Fibroblast of lung (primary cell): ENCODE data around the gene CHURC1. TPM values are rescaled to one million over a fixed set of nuclear protein-coding genes. Genes with fewer than 3 reads are reported as not detected.

ENCODE experiments used
- DNase-seq, 2 donors: peaks; one replicate each; pipeline versions ENCODE4 v3.0.0 to v3.0.0-alpha.2; 2010; ENCODE audit warnings: low read depth in 2 of 2
- H2AFZ ChIP-seq: 2 replicates; pipeline ENCODE4 v1.5.1; 2012; ENCODE audit warnings: low read length, control low read depth, inconsistent platforms
- H3K27ac ChIP-seq: 2 replicates; pipeline ENCODE4 v1.5.1; 2011; ENCODE audit warnings: low read length, control low read depth; ENCODE audit not compliant: insufficient read depth
- H3K27me3 ChIP-seq: 2 replicates; pipeline ENCODE4 v1.5.1; 2011; ENCODE audit warnings: mild to moderate bottlenecking, low read length; ENCODE audit not compliant: control insufficient read depth, insufficient read depth
- H3K36me3 ChIP-seq: 2 replicates; pipeline ENCODE4 v1.5.1; 2011; ENCODE audit warnings: low read length; ENCODE audit not compliant: control insufficient read depth, insufficient read depth
- H3K4me1 ChIP-seq: 2 replicates; pipeline ENCODE4 v1.5.1; 2011; ENCODE audit warnings: low read length; ENCODE audit not compliant: control insufficient read depth, insufficient read depth; ENCODE audit errors: extremely low read depth
- H3K4me2 ChIP-seq: 2 replicates; pipeline ENCODE4 v1.5.1; 2011; ENCODE audit warnings: low read length, control low read depth; ENCODE audit not compliant: insufficient read depth; ENCODE audit errors: extremely low read depth
- H3K4me3 ChIP-seq, 4 experiments: fragments of 200-600 bp in 1 of 4; sonication (generic) in 1 of 4; replicated peaks in 1 of 4; 2 replicates each; pipeline ENCODE4 v1.5.1; 2011 to 2016; ENCODE audit warnings: low read length in 4 of 4, low read depth in 3 of 4, mild to moderate bottlenecking in 3 of 4, control low read depth in 2 of 4, inconsistent platforms in 1 of 4, mixed read lengths in 1 of 4; ENCODE audit not compliant: insufficient read depth in 1 of 4; ENCODE audit errors: control extremely low read depth in 1 of 4
- H3K79me2 ChIP-seq: 2 replicates; pipeline ENCODE4 v1.5.1; 2012; ENCODE audit warnings: mild to moderate bottlenecking, low read length, inconsistent platforms; ENCODE audit not compliant: control insufficient read depth, insufficient read depth
- H3K9ac ChIP-seq: 2 replicates; pipeline ENCODE4 v1.5.1; 2011; ENCODE audit warnings: mild to moderate bottlenecking, low read length, control low read depth; ENCODE audit not compliant: insufficient read depth
- H3K9me3 ChIP-seq: 2 replicates; pipeline ENCODE4 v1.5.1; 2012; ENCODE audit warnings: low read depth, low read length; ENCODE audit not compliant: control insufficient read depth, insufficient read depth
- H4K20me1 ChIP-seq: 2 replicates; pipeline ENCODE4 v1.5.1; 2011; ENCODE audit warnings: low read length; ENCODE audit not compliant: control insufficient read depth, insufficient read depth; ENCODE audit errors: extremely low read depth
- EZH2 ChIP-seq: IDR thresholded peaks from 2 replicates; pipeline ENCODE4 v1.5.1; 2012; ENCODE audit warnings: low read length, control low read depth, mild to moderate bottlenecking; ENCODE audit errors: missing control alignments
- polyA plus RNA-seq, 2 donors: library from polyadenylated mRNA; depleted of rRNA in 1 of 2; stranded (reverse) in 1 of 2; unstranded in 1 of 2; fragments of >200 nt; gene quantifications; 2 replicates each; pipeline ENCODE4 v1.2.1, GENCODE V29; 2011 to 2012; ENCODE audit warnings: missing spikeins in 1 of 2
- total RNA-seq: library from RNA; depleted of rRNA; stranded (reverse); fragments of >200 nt; gene quantifications from 2 replicates; pipeline ENCODE4 v1.2.1, GENCODE V29; 2014
- TF ChIP-seq, protein P1 (sequence below), 2 donors: IDR thresholded peaks in 1 of 2; conservative IDR thresholded peaks in 1 of 2; 1 replicate in 1 of 2; 2 replicates in 1 of 2; pipeline ENCODE4 v1.5.1; 2011 to 2012; ENCODE audit warnings: low read length in 2 of 2, control low read depth in 1 of 2, inconsistent platforms in 1 of 2, low read depth in 1 of 2, mild to moderate bottlenecking in 1 of 2

The CHURC1 gene
- total and polyA plus RNA-seq, 2 donors (not counting 1 experiment from before 2014, with no cell fraction given): 38.6 to 89.5 TPM

DNA sequence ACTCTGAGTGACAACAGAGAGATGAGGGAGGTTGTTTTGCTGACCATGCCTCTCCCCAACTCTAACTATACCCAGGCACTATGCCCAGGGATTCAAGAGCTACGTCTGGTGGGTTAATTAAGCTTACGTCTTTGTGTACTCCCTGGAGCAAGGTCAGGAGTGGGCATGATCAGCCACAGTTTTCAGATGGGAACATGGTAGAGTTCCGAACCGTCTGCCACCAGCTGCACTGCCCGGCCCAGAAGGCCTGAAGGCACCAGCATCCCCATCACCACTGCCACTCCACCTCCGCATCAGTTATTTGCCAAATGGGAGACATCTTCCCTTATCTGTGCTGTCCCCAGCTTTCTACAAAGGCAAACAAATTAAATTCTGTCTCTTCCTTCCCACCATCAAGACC, 39.4 kb downstream of the CHURC1 start:
- DNase-seq: no peak
- H3K9me3 ChIP-seq: no peaks in the 10 kb centered on the region
- H4K20me1 ChIP-seq: peaks cover 1% of the 10 kb centered on the region
- no peak overlapping the region for H3K27ac ChIP-seq
- no peaks in the 10 kb centered on the region for H3K36me3 ChIP-seq
- no peak overlapping the region for H3K9ac ChIP-seq
- no peak overlapping the region for H3K4me2 ChIP-seq
- H2AFZ ChIP-seq: no peak overlapping the region
- H3K27me3 ChIP-seq: no peaks in the 10 kb centered on the region
- TF ChIP-seq, protein P1, sequence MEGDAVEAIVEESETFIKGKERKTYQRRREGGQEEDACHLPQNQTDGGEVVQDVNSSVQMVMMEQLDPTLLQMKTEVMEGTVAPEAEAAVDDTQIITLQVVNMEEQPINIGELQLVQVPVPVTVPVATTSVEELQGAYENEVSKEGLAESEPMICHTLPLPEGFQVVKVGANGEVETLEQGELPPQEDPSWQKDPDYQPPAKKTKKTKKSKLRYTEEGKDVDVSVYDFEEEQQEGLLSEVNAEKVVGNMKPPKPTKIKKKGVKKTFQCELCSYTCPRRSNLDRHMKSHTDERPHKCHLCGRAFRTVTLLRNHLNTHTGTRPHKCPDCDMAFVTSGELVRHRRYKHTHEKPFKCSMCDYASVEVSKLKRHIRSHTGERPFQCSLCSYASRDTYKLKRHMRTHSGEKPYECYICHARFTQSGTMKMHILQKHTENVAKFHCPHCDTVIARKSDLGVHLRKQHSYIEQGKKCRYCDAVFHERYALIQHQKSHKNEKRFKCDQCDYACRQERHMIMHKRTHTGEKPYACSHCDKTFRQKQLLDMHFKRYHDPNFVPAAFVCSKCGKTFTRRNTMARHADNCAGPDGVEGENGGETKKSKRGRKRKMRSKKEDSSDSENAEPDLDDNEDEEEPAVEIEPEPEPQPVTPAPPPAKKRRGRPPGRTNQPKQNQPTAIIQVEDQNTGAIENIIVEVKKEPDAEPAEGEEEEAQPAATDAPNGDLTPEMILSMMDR (conservative IDR thresholded peaks at IDR 0.05 in 1 of 2, IDR thresholded peaks at IDR 0.05 in 1 of 2; ENCODE audit: low read depth in 1 of 2, low read length in 2 of 2): no peak
- TF ChIP-seq EZH2: no peak
- no peaks in the 10 kb centered on the region for H3K4me1 ChIP-seq
- H3K79me2 ChIP-seq: no peaks in the 10 kb centered on the region
- no peak overlapping the region for H3K4me3 ChIP-seq

DNA sequence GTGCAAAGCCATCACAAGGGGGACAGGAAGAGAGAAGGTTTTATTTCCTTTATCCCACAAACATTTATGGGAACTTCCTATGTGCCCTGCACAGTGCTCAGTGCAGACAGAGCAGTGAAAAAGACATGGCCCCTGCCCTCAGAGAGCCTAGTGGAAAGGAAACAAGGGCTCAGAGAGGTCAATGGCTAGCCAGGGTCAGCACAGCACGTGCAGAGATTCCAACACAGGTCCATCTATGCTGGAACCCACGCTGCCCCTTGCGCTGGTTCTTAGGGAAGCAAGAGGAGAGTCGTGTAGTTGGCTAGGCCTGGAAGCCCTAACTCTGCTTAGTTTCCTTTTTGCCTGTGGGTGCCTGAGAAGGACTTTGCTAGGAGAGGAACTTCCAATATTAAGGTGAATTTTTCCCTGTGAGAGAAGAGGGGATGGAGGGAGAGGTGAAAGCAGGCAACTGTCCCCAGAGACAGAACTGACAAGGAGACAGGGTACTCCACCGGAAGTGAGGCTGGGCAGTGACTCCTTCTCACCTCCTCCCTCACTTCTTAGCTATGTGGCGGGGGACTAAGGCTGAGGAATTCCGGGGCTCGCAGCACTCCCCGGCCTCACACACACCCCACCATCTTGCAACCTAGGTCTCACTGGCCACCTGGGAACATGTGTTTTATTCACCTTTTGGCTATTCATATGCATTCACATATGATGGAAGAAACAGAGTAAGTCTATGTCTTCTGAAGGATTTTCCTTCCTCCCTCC, 40.4 kb downstream of the CHURC1 start:
- no peaks in the 10 kb centered on the region for H3K9me3 ChIP-seq
- H4K20me1 ChIP-seq: peaks cover 1% of the 10 kb centered on the region
- no peaks in the 10 kb centered on the region for H3K27me3 ChIP-seq
- no peak overlapping the region for H3K9ac ChIP-seq
- no peak for TF ChIP-seq EZH2
- TF ChIP-seq, protein P1 (conservative IDR thresholded peaks at IDR 0.05 in 1 of 2, IDR thresholded peaks at IDR 0.05 in 1 of 2; ENCODE audit: low read depth in 1 of 2, low read length in 2 of 2): no peak
- H3K4me2 ChIP-seq: no peak overlapping the region
- H3K4me3 ChIP-seq: no peak overlapping the region
- no peaks in the 10 kb centered on the region for H3K79me2 ChIP-seq
- no peak overlapping the region for H2AFZ ChIP-seq
- no peaks in the 10 kb centered on the region for H3K36me3 ChIP-seq
- DNase-seq: no peak
- H3K4me1 ChIP-seq: no peaks in the 10 kb centered on the region
- no peak overlapping the region for H3K27ac ChIP-seq

DNA sequence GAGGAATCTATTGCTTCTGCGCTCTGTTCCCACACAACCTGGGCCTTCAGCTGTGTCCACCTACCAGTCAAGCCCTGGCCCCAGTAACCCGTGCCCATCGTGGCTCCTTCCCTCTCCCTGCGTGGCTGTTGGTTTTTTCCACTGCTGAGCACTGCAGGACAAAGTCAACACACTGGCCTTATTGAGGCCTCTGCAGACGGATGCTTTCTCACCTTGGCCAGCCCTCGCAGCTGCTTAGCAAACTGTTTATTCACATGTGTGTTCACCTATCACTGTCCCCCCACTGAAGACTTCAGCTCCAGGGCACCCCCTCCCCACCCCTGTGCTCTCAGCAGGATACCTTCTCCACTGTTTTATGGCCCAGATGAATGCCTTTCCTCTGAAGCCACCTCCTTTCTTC, 41.0 kb downstream of the CHURC1 start:
- H3K27ac ChIP-seq: no peak overlapping the region
- no peak for DNase-seq
- no peak overlapping the region for H3K4me2 ChIP-seq
- H2AFZ ChIP-seq: no peak overlapping the region
- H3K79me2 ChIP-seq: no peaks in the 10 kb centered on the region
- H3K36me3 ChIP-seq: no peaks in the 10 kb centered on the region
- no peaks in the 10 kb centered on the region for H3K27me3 ChIP-seq
- H3K4me1 ChIP-seq: no peaks in the 10 kb centered on the region
- peaks cover 1% of the 10 kb centered on the region for H4K20me1 ChIP-seq
- no peak overlapping the region for H3K4me3 ChIP-seq
- H3K9me3 ChIP-seq: no peaks in the 10 kb centered on the region
- TF ChIP-seq, protein P1 (conservative IDR thresholded peaks at IDR 0.05 in 1 of 2, IDR thresholded peaks at IDR 0.05 in 1 of 2; ENCODE audit: low read depth in 1 of 2, low read length in 2 of 2): no peak
- no peak for TF ChIP-seq EZH2
- H3K9ac ChIP-seq: no peak overlapping the region
